NB4 (cell line): ENCODE measurements around the gene IL23R.

ENCODE experiments used
- CTCF ChIP-seq: IDR thresholded peaks from one replicate; pipeline ENCODE4 v1.5.1; 2012; ENCODE audit warnings: low read depth, low read length
- MAX ChIP-seq: IDR thresholded peaks from 2 replicates; pipeline ENCODE4 v1.6.1; 2011; ENCODE audit warnings: low read depth, low read length
- MYC ChIP-seq: IDR thresholded peaks from 2 replicates; pipeline ENCODE4 v1.6.1; 2011; ENCODE audit warnings: low read depth, low read length
- POLR2A ChIP-seq: IDR thresholded peaks from 2 replicates; pipeline ENCODE4 v1.6.1; 2011; ENCODE audit warnings: mild to moderate bottlenecking; ENCODE audit not compliant: insufficient read length; ENCODE audit errors: extremely low read depth

- no peak for TF ChIP-seq POLR2A
- no peak for TF ChIP-seq CTCF
- TF ChIP-seq MAX, result no peak
- no peak for TF ChIP-seq MYC
These were observed 140.3 kb downstream of the IL23R start for GRCh38 chr1:67306547-67306946.
